DOHH2 (cell line): ENCODE data around the gene SYNGAP1.
A peak's percentile ranks its signal among the peaks of the same experiment; 100 is the strongest.

ENCODE experiments used
- H3F3A ChIP-seq: fragments of 200-600 bp; sonication (generic), shearing (Covaris generic); 2 replicates; pipeline ENCODE4 v1.6.0; 2016; ENCODE audit warnings: antibody characterized with exemption, mild to moderate bottlenecking; ENCODE audit not compliant: control insufficient read depth, insufficient read depth
- H3K27ac ChIP-seq: fragments of 200-600 bp; sonication (generic); 2 replicates; pipeline ENCODE4 v1.5.1; 2014; ENCODE audit warnings: low read depth, mild to moderate bottlenecking, low read length, moderate library complexity
- H3K27me3 ChIP-seq: fragments of 200-600 bp; sonication (generic); 2 replicates; pipeline ENCODE4 v1.6.1; 2014; ENCODE audit warnings: mild to moderate bottlenecking, low read length, mixed read lengths; ENCODE audit not compliant: control insufficient read depth
- H3K36me3 ChIP-seq: fragments of 200-600 bp; sonication (generic); 2 replicates; pipeline ENCODE4 v1.6.1; 2014; ENCODE audit warnings: mild to moderate bottlenecking, low read length, moderate library complexity, mixed read lengths; ENCODE audit not compliant: control insufficient read depth
- H3K4me1 ChIP-seq: fragments of 200-600 bp; sonication (generic); 2 replicates; pipeline ENCODE4 v1.6.1; 2014; ENCODE audit warnings: mild to moderate bottlenecking, low read length, mixed read lengths; ENCODE audit not compliant: control insufficient read depth
- H3K4me2 ChIP-seq: fragments of 200-600 bp; sonication (generic); 2 replicates; pipeline ENCODE4 v1.6.0; 2014; ENCODE audit warnings: mild to moderate bottlenecking, low read length, moderate library complexity
- H3K4me3 ChIP-seq: fragments of 200-600 bp; sonication (generic); 2 replicates; pipeline ENCODE4 v1.5.1; 2014; ENCODE audit warnings: mild to moderate bottlenecking, low read length, mixed read lengths
- H3K79me2 ChIP-seq: fragments of 200-600 bp; sonication (generic); 2 replicates; pipeline ENCODE4 v1.6.1; 2014; ENCODE audit warnings: mild to moderate bottlenecking, low read length, mixed read lengths; ENCODE audit not compliant: control insufficient read depth
- H3K9me2 ChIP-seq: fragments of 200-600 bp; sonication (generic); replicated peaks from 2 replicates; pipeline ENCODE4 v1.6.1; 2014; ENCODE audit warnings: mild to moderate bottlenecking, low read length, mixed read lengths; ENCODE audit not compliant: control insufficient read depth
- H3K9me3 ChIP-seq: fragments of 200-600 bp; sonication (generic); 2 replicates; pipeline ENCODE4 v1.6.1; 2014; ENCODE audit warnings: antibody characterized with exemption, low read length, mixed read lengths; ENCODE audit not compliant: control insufficient read depth, insufficient read depth
- H4K20me1 ChIP-seq: fragments of 200-600 bp; sonication (generic); 2 replicates; pipeline ENCODE4 v1.6.0; 2014; ENCODE audit warnings: low read depth, mild to moderate bottlenecking, antibody characterized with exemption, low read length, moderate library complexity; ENCODE audit not compliant: control insufficient read depth, insufficient read depth
- CTCF ChIP-seq: fragments of 200-600 bp; sonication (generic); IDR thresholded peaks from one replicate; pipeline ENCODE4 v1.5.1; 2014; ENCODE audit warnings: antibody characterized with exemption, mild to moderate bottlenecking, low read depth, low read length; ENCODE audit not compliant: poor library complexity, severe bottlenecking
- EZH2phosphoT487 ChIP-seq: fragments of 200-600 bp; sonication (generic); IDR thresholded peaks from 2 replicates; pipeline ENCODE4 v1.6.1; 2017; ENCODE audit warnings: borderline replicate concordance, mild to moderate bottlenecking, antibody characterized with exemption, low read length, moderate library complexity, mixed read lengths

The SYNGAP1 gene

GRCh38 chr6:33492093-33492492 is 72.2 kb downstream of the SYNGAP1 start:
- Histone ChIP-seq H3K4me2 (no peak overlapping the region), H3F3A (no peaks in the 10 kb centered on the region), H3K9me2 (no peaks in the 10 kb centered on the region), H3K4me3 (no peak overlapping the region), H3K27ac (no peak overlapping the region), H3K4me1 (no peaks in the 10 kb centered on the region), H3K9me3 (no peaks in the 10 kb centered on the region), H3K27me3 (peaks cover 5% of the 10 kb centered on the region; the same call in 1 of the 2 replicates), H4K20me1 (no peaks in the 10 kb centered on the region), H3K79me2 (no peaks in the 10 kb centered on the region), H3K36me3 (no peaks in the 10 kb centered on the region)
- peak; percentile 46 for TF ChIP-seq CTCF
- no peak for TF ChIP-seq EZH2phosphoT487

GRCh38 chr6:33497157-33497556 is 77.3 kb downstream of the SYNGAP1 start:
- no peak overlapping the region for H3K4me3 ChIP-seq
- no peak overlapping the region for H3K27ac ChIP-seq
- no peaks in the 10 kb centered on the region for H3F3A ChIP-seq
- H3K27me3 ChIP-seq: peaks cover 10% of the 10 kb centered on the region; the same call in 1 of the 2 replicates
- no peaks in the 10 kb centered on the region for H3K36me3 ChIP-seq
- H3K9me3 ChIP-seq: no peaks in the 10 kb centered on the region
- no peaks in the 10 kb centered on the region for H3K79me2 ChIP-seq
- H3K4me2 ChIP-seq: no peak overlapping the region
- H4K20me1 ChIP-seq: no peaks in the 10 kb centered on the region
- no peak for TF ChIP-seq EZH2phosphoT487
- no peak for TF ChIP-seq CTCF
- H3K9me2 ChIP-seq: no peaks in the 10 kb centered on the region
- H3K4me1 ChIP-seq: no peaks in the 10 kb centered on the region

- H3K4me2 ChIP-seq: no peak overlapping the region
- H3K27me3 ChIP-seq: peaks cover 13% of the 10 kb centered on the region; the same call in 1 of the 2 replicates
- no peak for TF ChIP-seq EZH2phosphoT487
- TF ChIP-seq CTCF: no peak
- H3K4me1 ChIP-seq: no peaks in the 10 kb centered on the region
- H3K36me3 ChIP-seq: no peaks in the 10 kb centered on the region
- no peak overlapping the region for H3K4me3 ChIP-seq
- H3F3A ChIP-seq: no peaks in the 10 kb centered on the region
- no peaks in the 10 kb centered on the region for H3K79me2 ChIP-seq
- H4K20me1 ChIP-seq: no peaks in the 10 kb centered on the region
- H3K27ac ChIP-seq: no peak overlapping the region
- H3K9me3 ChIP-seq: 0 out of 2 replicates have a peak, but pooled peaks cover 5% of the 10 kb centered on the region
- no peaks in the 10 kb centered on the region for H3K9me2 ChIP-seq
Observed at GRCh38 chr6:33502486-33502885, 82.6 kb downstream of the SYNGAP1 start.
